ENCODE results near the gene PPP1R14D.

- TF ChIP-seq EZH2phosphoT487 (conservative IDR thresholded peaks at IDR 0.05; ENCODE audit: low read length) = no peak
- TF ChIP-seq, protein P1, sequence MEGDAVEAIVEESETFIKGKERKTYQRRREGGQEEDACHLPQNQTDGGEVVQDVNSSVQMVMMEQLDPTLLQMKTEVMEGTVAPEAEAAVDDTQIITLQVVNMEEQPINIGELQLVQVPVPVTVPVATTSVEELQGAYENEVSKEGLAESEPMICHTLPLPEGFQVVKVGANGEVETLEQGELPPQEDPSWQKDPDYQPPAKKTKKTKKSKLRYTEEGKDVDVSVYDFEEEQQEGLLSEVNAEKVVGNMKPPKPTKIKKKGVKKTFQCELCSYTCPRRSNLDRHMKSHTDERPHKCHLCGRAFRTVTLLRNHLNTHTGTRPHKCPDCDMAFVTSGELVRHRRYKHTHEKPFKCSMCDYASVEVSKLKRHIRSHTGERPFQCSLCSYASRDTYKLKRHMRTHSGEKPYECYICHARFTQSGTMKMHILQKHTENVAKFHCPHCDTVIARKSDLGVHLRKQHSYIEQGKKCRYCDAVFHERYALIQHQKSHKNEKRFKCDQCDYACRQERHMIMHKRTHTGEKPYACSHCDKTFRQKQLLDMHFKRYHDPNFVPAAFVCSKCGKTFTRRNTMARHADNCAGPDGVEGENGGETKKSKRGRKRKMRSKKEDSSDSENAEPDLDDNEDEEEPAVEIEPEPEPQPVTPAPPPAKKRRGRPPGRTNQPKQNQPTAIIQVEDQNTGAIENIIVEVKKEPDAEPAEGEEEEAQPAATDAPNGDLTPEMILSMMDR (IDR thresholded peaks at IDR 0.05; ENCODE audit: insufficient read depth, low read length, poor library complexity, severe bottlenecking) = peak; percentile 39
Observed at GRCh38 chr15:40873694-40874561, 45.4 kb upstream of the PPP1R14D start, which contains the start of gene RHOV.

Data from SU-DHL-6 (cell line).